ENCODE data around the gene RDX. TPM values are rescaled to one million over a fixed set of nuclear protein-coding genes. Genes with fewer than 3 reads are reported as not detected.

RDX gene
- total and polyA plus RNA-seq, 10 of the 15 experiments (the other 5 are each of a cell fraction or from before 2014, with no cell fraction given) = 24.6 to 62.2 (median 47.8) TPM

GRCh38 chr11:110182886-110183285 is 113.5 kb downstream of the RDX start:
- RAD21 ChIA-PET (ENCODE audit: unreplicated experiment) = interaction anchor here (1.2 kb wide), 1 partner anchor 183 kb away, joined by 3 read pairs; no protein-coding TSS in a partner anchor
- SMC1A ChIA-PET (ENCODE audit: uncharacterized antibody, unreplicated experiment) = interaction anchor here (1.2 kb wide), 1 partner anchor 1100 kb away, joined by 3 read pairs; no protein-coding TSS in a partner anchor
- no peak for DNase-seq (ENCODE audit: low read depth, low spot score)
- FAIRE-seq = no peak
- H2AFZ ChIP-seq (ENCODE audit: control insufficient read depth, low read depth, low read length) = no peak overlapping the region
- in situ Hi-C loops (cut with MboI) (no loop called here), intact Hi-C loops (cut with micrococcal nuclease; ENCODE audit: unreplicated experiment) (no loop called here)
- 58% methylated on average over 5 of the region's 5 CpGs for WGBS (ENCODE audit: insufficient coverage, insufficient replicate concordance, low lambda C conversion rate, missing lambda C conversion rate)
- H3K4me2 ChIP-seq (ENCODE audit: control insufficient read depth, insufficient read depth) = no peak overlapping the region
- BruUV-seq (replicated peaks) = no TSS peak
- H3K4me3 ChIP-seq = no peak overlapping the region
- ATAC-seq = no peak
- TF ChIP-seq GABPA (IDR thresholded peaks at IDR 0.05; ENCODE audit: low read depth) (no peak), SMC3 (IDR thresholded peaks at IDR 0.05; ENCODE audit: borderline replicate concordance, low read length) (no peak), CBX3 (IDR thresholded peaks at IDR 0.05; ENCODE audit: borderline replicate concordance, low read depth) (no peak), JUNB (IDR thresholded peaks at IDR 0.05) (no peak), POU2F2 (IDR thresholded peaks at IDR 0.05; ENCODE audit: borderline replicate concordance, low read depth, low read length) (no peak), MYC (IDR thresholded peaks at IDR 0.05; ENCODE audit: insufficient read depth, insufficient read length, insufficient replicate concordance, low read length, severe bottlenecking) (no peak), ZNF622 (IDR thresholded peaks at IDR 0.05) (no peak), RAD51 (IDR thresholded peaks at IDR 0.05) (no peak), PAX8 (IDR thresholded peaks at IDR 0.05) (no peak), MYB (IDR thresholded peaks at IDR 0.05; ENCODE audit: borderline replicate concordance, low read depth, low read length) (no peak), MTA3 (IDR thresholded peaks at IDR 0.05; ENCODE audit: borderline replicate concordance, low read length) (no peak), ZNF24 (IDR thresholded peaks at IDR 0.05) (no peak), E2F8 (IDR thresholded peaks at IDR 0.05; ENCODE audit: low read depth, partially characterized antibody) (no peak), RB1 (IDR thresholded peaks at IDR 0.05; ENCODE audit: borderline replicate concordance) (no peak), STAT3 (IDR thresholded peaks at IDR 0.05; ENCODE audit: low read depth, low read length) (no peak)
- H3K27me3 ChIP-seq (replicated peaks in 1 of 2; ENCODE audit: control insufficient read depth in 2 of 2, insufficient read depth in 2 of 2, low read length in 1 of 2) = peaks cover 0 to 3% of the 10 kb centered on the region in 2 experiments; a peak in 2 of 4 replicates
- H3K79me2 ChIP-seq (ENCODE audit: control insufficient read depth, insufficient read depth, low read length) = no peaks in the 10 kb centered on the region
- no peaks in the 10 kb centered on the region for H4K20me1 ChIP-seq (ENCODE audit: control insufficient read depth, insufficient read depth)
- no peaks in the 10 kb centered on the region for H3K36me3 ChIP-seq (ENCODE audit: control insufficient read depth in 2 of 2, insufficient read depth in 2 of 2, low read length in 1 of 2)
- no peaks in the 10 kb centered on the region for H3K9me3 ChIP-seq (replicated peaks; ENCODE audit: control insufficient read depth, insufficient read depth, low read length)
- CTCF ChIA-PET = interaction anchor here (0.8 to 1.6 kb wide), 2 partner anchors 14 to 19 kb away, joined by 3 read pairs; no protein-coding TSS in a partner anchor
- POLR2A ChIA-PET = no interaction called here
- 0 out of 2 replicates have a peak, but pooled peaks cover 3% of the 10 kb centered on the region for H3K4me1 ChIP-seq (ENCODE audit: control insufficient read depth, insufficient read depth, low read length)
- H3K27ac ChIP-seq (ENCODE audit: control insufficient read depth, insufficient read depth) = no peak overlapping the region
- H3K9ac ChIP-seq (ENCODE audit: control insufficient read depth, insufficient read depth, low read length) = no peak overlapping the region
